GM19397 (cell line): ENCODE measurements around the gene BTNL9.
"Not testable (repeated sequence)": the region's sequence is repeated elsewhere in the genome, so short reads cannot be mapped to it uniquely, and the experiment has no call there.

Source experiments
- ATAC-seq: cut with Tn5 transposase; IDR thresholded peaks from one replicate; pipeline ENCODE4 v1.9.1; 2021; ENCODE audit warnings: mild to moderate bottlenecking, moderate library complexity; ENCODE audit not compliant: unreplicated experiment

Gene BTNL9

GRCh38 chr5:181059297-181060230 lies 19.5 kb downstream of the BTNL9 start:
- ATAC-seq = no peak

DNA sequence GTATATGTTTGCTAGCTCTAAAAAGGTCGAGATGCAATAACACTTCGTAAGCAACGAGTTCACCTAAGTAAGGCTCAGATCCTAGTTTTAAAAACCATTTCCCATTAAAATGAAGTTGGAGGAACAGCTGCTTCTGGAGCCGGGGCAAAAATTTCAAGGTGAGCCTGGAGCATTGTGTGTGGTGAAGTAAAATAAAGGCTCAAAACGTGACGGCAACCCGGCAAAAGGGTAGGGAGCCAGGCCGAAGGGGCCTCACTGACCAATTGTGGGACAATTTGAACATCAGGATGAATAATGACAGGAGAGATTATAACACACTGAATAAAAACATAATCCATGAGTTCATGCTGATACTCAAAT lies 20.1 kb downstream of the BTNL9 start:
- ATAC-seq = no peak

DNA sequence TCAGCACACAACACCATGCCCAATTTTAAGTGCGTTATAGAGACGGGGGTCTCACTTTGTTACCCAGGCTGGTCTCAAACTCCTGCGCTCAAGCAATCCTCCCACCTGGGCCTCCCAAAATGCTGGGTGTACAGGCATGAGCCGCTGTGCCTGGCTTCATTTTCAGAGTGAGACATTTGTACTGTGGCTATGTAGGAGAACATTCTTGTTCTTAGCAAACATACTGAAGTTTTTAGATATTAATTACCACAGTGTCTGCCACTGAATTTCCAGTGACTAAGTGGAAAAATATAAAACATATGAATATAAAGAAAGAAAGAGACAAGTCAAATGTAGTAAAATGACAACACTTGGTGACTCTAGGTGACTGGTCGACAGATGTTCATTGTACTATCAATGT lies 20.9 kb downstream of the BTNL9 start:
- ATAC-seq = no peak

GRCh38 chr5:181061645-181062044 lies 21.6 kb downstream of the BTNL9 start:
- no peak for ATAC-seq

- no peak for ATAC-seq
Measured at GRCh38 chr5:181062631-181063030, 22.6 kb downstream of the BTNL9 start.

GRCh38 chr5:181063514-181063913 lies 23.4 kb downstream of the BTNL9 start:
- no peak for ATAC-seq

- ATAC-seq = no peak
Measured at GRCh38 chr5:181064987-181065386, 24.9 kb downstream of the BTNL9 start.

- no peak for ATAC-seq
Measured at GRCh38 chr5:181069767-181070491, 29.9 kb downstream of the BTNL9 start.

DNA sequence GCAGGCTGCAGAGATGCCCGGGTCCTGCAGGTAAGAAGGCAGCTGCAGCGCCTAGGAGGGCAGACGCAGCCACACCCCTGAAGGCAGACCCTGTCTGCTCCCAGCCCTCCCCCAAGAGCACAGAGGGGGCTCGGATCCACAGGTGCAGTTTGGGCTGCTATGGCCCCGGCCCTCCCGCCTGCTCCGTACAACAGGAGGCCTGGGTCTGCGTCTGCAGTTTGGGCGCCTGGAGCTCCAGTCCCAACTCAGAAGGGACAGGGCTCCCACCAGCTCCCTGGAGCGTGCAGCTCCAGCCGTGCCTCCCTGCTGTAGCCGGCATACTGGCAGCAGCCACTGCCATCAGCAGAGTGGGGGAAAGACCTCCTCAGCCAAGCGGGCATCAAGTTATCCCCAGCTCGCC lies 30.5 kb downstream of the BTNL9 start:
- no peak for ATAC-seq

DNA sequence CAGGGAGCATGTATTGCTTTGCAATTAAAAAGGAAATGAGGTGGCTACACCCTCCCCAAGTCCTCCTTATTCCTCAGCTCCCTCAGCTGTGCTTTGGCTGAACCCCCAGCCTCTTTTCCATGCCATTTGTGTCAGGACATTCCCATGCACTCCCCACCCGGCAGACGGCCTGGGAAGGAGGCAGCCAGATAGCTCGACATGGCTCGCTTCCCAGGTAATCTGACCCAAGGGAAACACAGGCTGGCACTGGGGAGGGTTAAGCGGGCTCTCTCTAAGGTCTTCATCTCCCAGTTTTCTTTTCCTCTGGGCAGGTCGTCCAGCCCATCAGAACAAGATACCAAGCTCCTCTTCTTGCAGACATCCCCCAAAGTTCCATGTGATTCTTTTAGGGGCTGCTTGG lies 31.2 kb downstream of the BTNL9 start:
- ATAC-seq = no peak

DNA sequence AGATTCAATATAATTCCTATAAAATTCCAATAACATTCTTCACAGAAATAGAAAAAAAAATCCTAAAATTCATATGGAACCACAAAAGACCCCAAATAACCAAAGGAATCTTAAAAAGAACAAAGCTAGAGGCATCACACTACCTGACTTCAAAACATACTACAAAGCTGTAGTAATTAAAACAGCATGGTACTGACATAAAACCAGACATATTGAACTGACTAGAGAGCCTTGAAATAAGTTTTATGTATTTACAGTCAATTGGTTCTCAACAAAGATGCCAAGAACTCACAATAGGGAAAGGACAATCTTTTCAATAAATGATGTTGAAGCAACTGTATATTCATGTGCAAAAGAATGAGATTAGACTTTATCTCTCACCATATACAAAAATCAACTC lies 36.9 kb downstream of the BTNL9 start:
- ATAC-seq = no peak

- ATAC-seq = no peak
Measured at GRCh38 chr5:181081989-181082388, 41.9 kb downstream of the BTNL9 start.

GRCh38 chr5:181084621-181085195 lies 44.6 kb downstream of the BTNL9 start:
- no peak for ATAC-seq

DNA sequence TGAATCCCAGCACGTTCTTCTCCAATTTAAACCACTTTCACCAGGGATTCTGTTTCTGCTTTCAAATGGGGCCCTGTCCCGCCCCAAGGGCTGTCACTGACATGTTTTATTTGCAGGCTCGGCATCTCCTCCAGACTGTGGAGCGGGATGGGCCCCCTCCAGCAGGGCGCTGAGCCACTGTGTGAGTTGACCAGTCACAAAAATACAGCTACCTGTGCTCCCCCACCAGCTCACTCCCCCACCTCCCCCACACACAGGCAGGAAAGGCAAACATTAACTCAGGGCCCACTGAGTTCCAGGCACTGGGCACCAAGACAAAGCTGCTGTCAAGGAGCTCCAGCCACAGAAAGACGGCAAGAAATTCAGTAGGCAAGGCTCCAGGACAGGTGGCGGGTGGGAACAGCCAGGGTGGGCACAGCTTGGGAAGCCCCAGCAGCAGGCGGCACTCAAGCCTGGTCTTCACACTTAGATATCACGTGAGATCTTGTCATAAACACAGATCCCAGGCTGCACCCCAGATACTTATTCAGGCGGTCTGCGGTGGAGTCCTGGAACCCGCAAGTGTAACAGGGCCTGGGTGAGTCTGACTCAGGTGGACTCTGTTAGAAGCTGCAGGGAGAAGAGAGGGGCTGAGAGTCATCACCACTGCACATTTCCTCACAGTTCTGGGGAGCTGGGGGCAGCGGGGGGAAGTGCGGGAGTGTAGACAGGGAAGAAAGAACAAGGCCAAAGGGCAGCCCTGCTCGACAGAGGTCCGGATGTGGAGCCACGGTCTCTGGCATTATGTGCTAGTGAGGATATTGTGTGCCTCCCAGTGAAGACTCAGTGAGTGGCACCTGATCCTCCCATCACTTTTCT lies 46.2 kb downstream of the BTNL9 start:
- ATAC-seq = no peak

DNA sequence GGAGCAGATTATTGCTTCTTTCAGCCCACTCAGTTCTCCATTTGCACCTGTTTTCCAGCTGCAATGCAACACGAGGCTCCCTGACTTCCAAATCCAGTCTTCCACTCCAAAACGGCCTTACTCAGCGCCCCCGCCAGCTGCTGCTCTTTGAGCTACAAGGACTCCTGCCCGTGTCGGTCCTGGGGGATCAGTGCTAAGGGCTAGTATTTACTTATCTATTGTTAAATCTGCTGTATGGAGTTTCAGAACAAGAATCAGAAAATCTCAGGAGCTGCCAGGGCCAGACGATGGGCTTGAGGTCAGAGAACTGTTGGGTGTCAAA lies 46.8 kb downstream of the BTNL9 start:
- ATAC-seq = no peak

DNA sequence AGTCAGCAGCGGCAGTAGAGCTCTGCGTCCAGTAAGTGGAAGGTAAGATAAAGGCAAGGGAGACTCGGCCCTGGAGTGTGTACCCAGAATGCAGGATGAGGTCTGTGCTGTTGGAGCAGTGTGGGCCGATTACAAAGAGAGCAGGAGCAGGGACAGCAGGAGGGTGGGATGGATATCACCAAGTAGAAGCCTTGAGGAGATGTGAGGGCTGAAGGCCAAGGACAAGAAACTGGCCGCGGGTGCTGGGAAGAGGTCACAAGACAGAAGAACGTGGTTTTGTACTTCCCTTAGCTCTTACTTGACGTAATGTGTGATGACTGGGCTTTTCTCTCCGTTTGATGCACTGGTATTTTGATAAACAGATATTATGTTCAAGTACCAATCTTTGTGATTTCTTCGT lies 47.2 kb downstream of the BTNL9 start:
- no peak for ATAC-seq

DNA sequence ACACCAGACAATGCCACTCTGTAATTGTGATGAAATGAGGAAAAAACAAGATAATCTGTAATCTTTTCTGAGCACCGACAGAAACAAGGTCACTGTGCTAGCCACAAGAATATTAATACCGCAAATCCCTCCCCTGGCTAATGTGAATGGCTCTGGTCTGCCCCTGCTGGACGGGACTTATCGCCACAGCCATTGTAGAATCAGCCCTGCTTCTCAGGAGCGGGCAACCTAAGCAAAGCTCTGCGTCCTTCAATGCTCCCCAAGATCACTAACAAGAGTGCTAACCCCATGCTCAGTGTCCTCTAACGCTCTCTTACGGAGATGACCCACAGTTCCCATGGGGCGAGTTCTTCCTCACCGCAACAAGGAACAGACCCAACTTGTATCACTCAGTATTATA lies 48.2 kb downstream of the BTNL9 start:
- ATAC-seq = no peak

- ATAC-seq = no peak
Measured at GRCh38 chr5:181092428-181092827, 52.4 kb downstream of the BTNL9 start.

- not testable (repeated sequence) for ATAC-seq
Measured at GRCh38 chr5:181095162-181095561, 55.1 kb downstream of the BTNL9 start.

GRCh38 chr5:181096721-181097382 lies 56.8 kb downstream of the BTNL9 start:
- not testable (repeated sequence) for ATAC-seq

DNA sequence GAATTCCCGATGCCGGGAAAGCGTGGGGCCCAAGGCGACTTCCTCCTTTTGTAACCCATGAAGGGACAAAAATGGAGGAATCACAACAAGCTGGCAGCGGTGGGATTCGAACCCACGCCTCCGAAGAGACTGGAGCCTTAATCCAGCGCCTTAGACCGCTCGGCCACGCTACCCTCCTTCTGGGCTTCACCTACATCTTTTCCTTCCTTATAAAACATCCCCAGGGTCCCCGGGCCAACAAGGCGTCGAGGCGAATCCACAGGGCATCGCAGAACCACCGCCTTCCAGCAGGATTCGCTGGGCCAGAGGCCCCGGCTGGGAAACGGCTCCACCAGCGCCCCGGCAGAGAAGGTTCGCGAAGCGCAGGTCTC lies 57.3 kb downstream of the BTNL9 start:
- ATAC-seq = not testable (repeated sequence)
